Mesendoderm (in vitro differentiated cells): Measurements from ENCODE around the gene IGF2.

Source experiments
- DNase-seq: peaks from one replicate; pipeline ENCODE4 v3.0.0; 2013
- H2AK5ac ChIP-seq: 2 replicates; pipeline ENCODE4 v1.6.1; 2013; ENCODE audit warnings: low read length, inconsistent platforms
- H2BK120ac ChIP-seq: 2 replicates; pipeline ENCODE4 v1.6.1; 2013; ENCODE audit warnings: low read depth, mild to moderate bottlenecking, low read length, moderate library complexity, mixed read lengths
- H2BK15ac ChIP-seq: replicated peaks from 2 replicates; pipeline ENCODE4 v1.6.1; 2013; ENCODE audit warnings: low read depth, mild to moderate bottlenecking, moderate library complexity
- H2BK5ac ChIP-seq: 2 replicates; pipeline ENCODE4 v1.6.1; 2013; ENCODE audit warnings: low read length, inconsistent platforms
- H3K18ac ChIP-seq: 2 replicates; pipeline ENCODE4 v1.6.1; 2013; ENCODE audit warnings: mild to moderate bottlenecking, low read length, mixed read lengths
- H3K23ac ChIP-seq: one replicate; pipeline ENCODE4 v1.6.1; 2013; ENCODE audit warnings: low read length
- H3K27ac ChIP-seq: 2 replicates; pipeline ENCODE4 v1.5.1; 2013; ENCODE audit warnings: low read depth, mild to moderate bottlenecking, inconsistent platforms, low read length, moderate library complexity
- H3K27me3 ChIP-seq: 2 replicates; pipeline ENCODE4 v1.6.1; 2013; ENCODE audit warnings: low read length, control low read depth, mild to moderate bottlenecking, inconsistent platforms; ENCODE audit not compliant: insufficient read depth, poor library complexity
- H3K36me3 ChIP-seq: 2 replicates; pipeline ENCODE4 v1.6.1; 2013; ENCODE audit warnings: low read length, inconsistent platforms; ENCODE audit not compliant: control insufficient read depth, insufficient read depth
- H3K4ac ChIP-seq: one replicate; pipeline ENCODE4 v1.6.1; 2013; ENCODE audit warnings: low read depth, mild to moderate bottlenecking, low read length, moderate library complexity
- H3K4me1 ChIP-seq: 2 replicates; pipeline ENCODE4 v1.6.1; 2013; ENCODE audit warnings: low read depth, low read length, inconsistent platforms; ENCODE audit not compliant: control insufficient read depth
- H3K4me2 ChIP-seq: 2 replicates; pipeline ENCODE4 v1.6.1; 2013; ENCODE audit warnings: low read length
- H3K4me3 ChIP-seq: 2 replicates; pipeline ENCODE4 v1.5.1; 2013; ENCODE audit warnings: mild to moderate bottlenecking, low read length
- H3K56ac ChIP-seq: one replicate; pipeline ENCODE4 v1.6.1; 2013; ENCODE audit warnings: low read length
- H3K79me1 ChIP-seq: 2 replicates; pipeline ENCODE4 v1.6.1; 2013; ENCODE audit warnings: low read length, inconsistent platforms
- H3K79me2 ChIP-seq: 2 replicates; pipeline ENCODE4 v1.6.1; 2013; ENCODE audit warnings: mild to moderate bottlenecking, low read length; ENCODE audit not compliant: control insufficient read depth, insufficient read depth
- H3K9ac ChIP-seq: 2 replicates; pipeline ENCODE4 v1.6.1; 2013; ENCODE audit warnings: low read length, inconsistent platforms
- H4K5ac ChIP-seq: one replicate; pipeline ENCODE4 v1.6.1; 2013; ENCODE audit warnings: low read length
- H4K8ac ChIP-seq: one replicate; pipeline ENCODE4 v1.6.1; 2013; ENCODE audit warnings: low read depth, mild to moderate bottlenecking, control low read depth, low read length, moderate library complexity
- WGBS: extraction: QIAGEN DNeasy Blood & Tissue Kit; methylation state at CpG from one replicate; pipeline ENCODE4 v1.1.7; 2013; ENCODE audit warnings: low lambda C conversion rate, missing lambda C conversion rate; ENCODE audit not compliant: insufficient coverage; ENCODE audit errors: extremely low coverage; 5-methylcytosine and 5-hydroxymethylcytosine counted together

The IGF2 gene

DNA sequence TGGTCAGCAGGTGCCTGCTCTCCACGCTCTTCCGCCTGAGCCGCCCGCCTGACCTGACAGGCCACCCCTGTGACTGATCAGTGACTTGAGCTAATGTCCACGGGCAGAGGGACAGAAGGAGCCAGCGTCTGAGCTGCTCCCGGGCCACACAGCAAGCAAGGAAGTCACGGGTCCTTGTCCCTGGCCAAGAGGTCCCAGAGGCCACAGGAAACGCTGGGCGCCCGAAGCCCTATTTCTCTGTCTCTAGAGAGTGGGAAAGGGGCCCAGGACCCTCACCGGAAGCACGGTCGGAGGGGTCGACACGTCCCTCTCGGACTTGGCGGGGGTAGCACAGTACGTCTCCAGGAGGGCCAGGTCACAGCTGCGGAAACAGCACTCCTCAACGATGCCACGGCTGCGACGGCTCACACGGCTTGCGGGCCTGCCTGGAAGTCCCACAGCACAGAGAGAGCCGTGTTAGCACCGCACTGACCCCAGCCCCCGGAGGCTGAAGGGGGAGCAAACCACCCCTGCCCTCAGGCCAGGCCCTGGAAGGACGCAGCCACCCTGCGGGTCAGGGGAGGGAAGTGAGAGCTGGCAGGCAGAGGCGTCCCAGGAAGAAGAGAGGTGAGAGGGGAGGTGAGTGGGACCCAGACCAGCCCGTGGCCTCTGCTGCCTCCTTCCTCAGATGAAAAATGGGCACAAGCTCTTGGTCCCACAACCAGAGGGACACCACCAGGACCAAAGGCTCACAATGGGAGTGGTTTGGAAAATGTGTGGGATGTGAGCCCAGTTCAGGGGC is 5.8 kb downstream of the IGF2 start:
- Histone ChIP-seq H3K79me2 (no peaks in the 10 kb centered on the region), H2AK5ac (no peak overlapping the region), H3K4me2 (no peak overlapping the region), H3K4ac (no peak overlapping the region), H2BK15ac (no peak overlapping the region), H4K5ac (no peak overlapping the region), H3K4me3 (no peak overlapping the region), H3K36me3 (no peaks in the 10 kb centered on the region), H3K27ac (no peak overlapping the region), H3K18ac (no peak overlapping the region), H3K4me1 (no peaks in the 10 kb centered on the region), H3K56ac (no peak overlapping the region), H2BK120ac (no peak overlapping the region), H3K27me3 (peaks cover 4% of the 10 kb centered on the region), H3K23ac (no peak overlapping the region), H2BK5ac (no peak overlapping the region), H3K9ac (no peak overlapping the region), H4K8ac (no peak overlapping the region), H3K79me1 (no peaks in the 10 kb centered on the region)
- WGBS, result no CpG with 5 or more reads among the region's 33 CpGs
- DNase-seq, result no peak

DNA sequence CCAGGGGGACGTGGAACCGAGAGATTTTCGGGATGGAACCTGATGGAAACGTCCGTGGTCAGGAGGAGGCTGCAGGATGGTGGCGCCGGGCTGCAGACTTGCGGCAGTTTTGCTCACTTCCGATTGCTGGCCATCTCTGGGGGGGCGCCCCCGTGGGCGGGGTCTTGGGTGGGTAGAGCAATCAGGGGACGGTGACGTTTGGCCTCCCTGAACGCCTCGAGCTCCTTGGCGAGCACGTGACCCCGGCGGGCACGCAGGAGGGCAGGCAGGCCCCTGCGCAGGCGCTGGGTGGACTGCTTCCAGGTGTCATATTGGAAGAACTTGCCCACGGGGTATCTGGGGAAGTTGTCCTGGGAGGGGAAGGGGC is 6.3 kb downstream of the IGF2 start:
- H3K18ac ChIP-seq, result no peak overlapping the region
- no peaks in the 10 kb centered on the region for H3K27me3 ChIP-seq
- H4K5ac ChIP-seq, result no peak overlapping the region
- H3K4me1 ChIP-seq, result no peaks in the 10 kb centered on the region
- no peak overlapping the region for H3K56ac ChIP-seq
- no peaks in the 10 kb centered on the region for H3K79me1 ChIP-seq
- DNase-seq, result no peak
- no peak overlapping the region for H3K9ac ChIP-seq
- H4K8ac ChIP-seq, result no peak overlapping the region
- H3K79me2 ChIP-seq, result no peaks in the 10 kb centered on the region
- H3K23ac ChIP-seq, result no peak overlapping the region
- no peak overlapping the region for H3K27ac ChIP-seq
- H3K4me2 ChIP-seq, result no peak overlapping the region
- no CpG with 5 or more reads among the region's 24 CpGs for WGBS
- no peak overlapping the region for H2BK5ac ChIP-seq
- no peak overlapping the region for H2AK5ac ChIP-seq
- no peak overlapping the region for H2BK120ac ChIP-seq
- H3K36me3 ChIP-seq, result no peaks in the 10 kb centered on the region
- no peak overlapping the region for H3K4me3 ChIP-seq
- H2BK15ac ChIP-seq, result no peak overlapping the region
- no peak overlapping the region for H3K4ac ChIP-seq

DNA sequence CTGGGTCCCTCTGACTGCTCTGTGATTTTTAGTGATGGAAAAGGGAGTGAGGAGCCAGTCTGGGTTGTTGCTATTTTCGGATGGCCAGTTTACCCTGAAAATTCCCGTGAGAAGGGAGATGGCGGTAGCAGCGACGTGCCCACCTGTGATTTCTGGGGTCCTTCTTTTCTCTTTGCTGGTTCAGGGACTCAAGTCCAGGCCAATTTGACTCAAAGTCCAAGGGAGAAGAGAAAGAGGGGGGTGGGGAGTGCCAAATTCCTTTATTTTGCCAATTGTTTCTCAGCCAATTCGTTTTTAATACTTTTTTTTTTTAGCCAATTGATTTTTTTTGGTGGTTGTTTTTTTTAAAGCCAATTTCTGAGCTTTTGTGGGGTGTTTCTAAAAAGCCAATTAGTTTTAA is 6.9 kb downstream of the IGF2 start:
- Histone ChIP-seq H3K36me3 (no peaks in the 10 kb centered on the region), H3K79me2 (no peaks in the 10 kb centered on the region), H2BK120ac (no peak overlapping the region), H3K27me3 (no peaks in the 10 kb centered on the region), H3K56ac (no peak overlapping the region), H3K23ac (no peak overlapping the region), H3K4me2 (no peak overlapping the region), H3K4ac (no peak overlapping the region), H3K4me3 (no peak overlapping the region), H3K18ac (no peak overlapping the region), H2AK5ac (no peak overlapping the region), H3K4me1 (no peaks in the 10 kb centered on the region), H3K79me1 (no peaks in the 10 kb centered on the region), H2BK15ac (no peak overlapping the region), H2BK5ac (no peak overlapping the region), H4K5ac (no peak overlapping the region), H3K9ac (no peak overlapping the region), H4K8ac (no peak overlapping the region), H3K27ac (no peak overlapping the region)
- WGBS, result no CpG with 5 or more reads among the region's 6 CpGs
- no peak for DNase-seq

DNA sequence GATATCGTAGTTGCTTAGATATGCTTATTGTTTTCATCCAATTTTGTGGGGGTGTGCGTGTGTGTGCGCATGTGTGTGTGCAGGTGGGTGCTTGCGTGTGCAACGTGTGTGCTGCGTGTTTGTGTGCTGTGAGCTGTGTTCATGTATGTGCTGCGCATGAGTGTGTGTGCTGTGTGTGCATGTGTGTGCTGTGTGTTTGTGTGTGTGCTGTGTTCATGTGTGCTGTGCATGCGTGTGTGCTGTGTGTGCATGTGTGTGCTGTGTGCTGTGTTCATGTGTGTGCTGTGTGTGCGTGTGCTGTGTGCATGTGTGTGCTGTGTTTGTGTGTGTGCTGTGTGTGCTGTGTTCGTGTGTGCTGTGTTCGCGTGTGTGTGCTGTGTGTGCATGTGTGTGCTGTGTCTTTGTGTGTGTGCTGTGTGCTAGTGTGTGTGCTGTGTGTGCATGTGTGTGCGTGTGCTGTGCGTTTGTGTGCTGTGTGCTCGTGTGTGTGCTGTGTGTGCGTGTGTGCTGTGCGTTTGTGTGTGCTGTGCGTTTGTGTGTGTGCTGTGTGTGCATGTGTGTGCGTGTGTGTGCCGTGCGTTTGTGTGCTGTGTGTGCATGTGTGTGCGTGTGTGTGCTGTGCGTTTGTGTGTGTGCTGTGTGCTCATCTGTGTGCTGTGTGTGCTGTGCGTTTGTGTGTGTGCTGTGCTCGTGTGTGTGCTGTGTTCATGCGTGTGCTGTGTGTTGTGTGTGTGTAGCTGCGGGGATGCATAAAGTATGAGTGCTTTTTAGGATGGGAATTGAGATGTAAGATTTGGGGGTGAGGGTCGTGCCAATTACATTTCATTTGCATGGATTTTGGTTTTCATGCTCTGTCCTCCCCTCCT is 7.6 kb downstream of the IGF2 start:
- Histone ChIP-seq H3K18ac (no peak overlapping the region), H2BK120ac (no peak overlapping the region), H3K4me2 (no peak overlapping the region), H3K9ac (no peak overlapping the region), H3K56ac (no peak overlapping the region), H4K8ac (no peak overlapping the region), H3K79me2 (no peaks in the 10 kb centered on the region), H2BK15ac (no peak overlapping the region), H3K36me3 (no peaks in the 10 kb centered on the region), H2BK5ac (no peak overlapping the region), H3K4me1 (no peaks in the 10 kb centered on the region), H2AK5ac (no peak overlapping the region), H3K23ac (no peak overlapping the region), H4K5ac (no peak overlapping the region), H3K79me1 (no peaks in the 10 kb centered on the region), H3K4me3 (no peak overlapping the region), H3K4ac (no peak overlapping the region), H3K27ac (no peak overlapping the region), H3K27me3 (no peaks in the 10 kb centered on the region)
- WGBS, result no CpG with 5 or more reads among the region's 28 CpGs
- no peak for DNase-seq

DNA sequence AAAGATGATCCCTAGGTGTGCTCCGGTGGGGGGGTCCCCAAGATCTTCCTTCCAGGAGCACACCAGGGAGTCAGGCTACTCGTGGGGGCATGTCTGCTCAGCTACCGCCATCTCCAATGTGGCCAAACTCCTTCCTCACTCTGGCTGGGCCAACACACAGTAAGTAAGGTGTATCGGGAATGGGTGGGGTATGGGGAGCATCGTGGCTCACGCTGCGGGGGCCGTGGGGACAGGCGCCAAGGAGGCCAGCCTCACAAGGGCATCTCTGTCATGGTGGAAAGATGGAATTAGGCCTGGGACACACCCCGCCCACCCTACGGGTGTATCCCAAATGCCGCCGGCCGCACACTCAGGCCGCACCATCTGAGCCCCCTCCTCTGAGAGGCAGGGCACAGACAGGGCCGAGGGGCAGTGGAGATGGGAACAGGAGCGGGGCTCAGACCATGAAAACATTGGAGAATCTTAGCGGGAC is 8.3 kb downstream of the IGF2 start:
- Histone ChIP-seq H3K9ac (no peak overlapping the region), H4K8ac (no peak overlapping the region), H3K4me2 (no peak overlapping the region)

More for the DNA sequence above, 8.3 kb downstream of the IGF2 start:
- Histone ChIP-seq H3K27me3 (no peaks in the 10 kb centered on the region), H3K36me3 (no peaks in the 10 kb centered on the region), H3K56ac (no peak overlapping the region), H3K79me2 (no peaks in the 10 kb centered on the region), H2AK5ac (no peak overlapping the region), H3K27ac (no peak overlapping the region), H3K4ac (no peak overlapping the region), H3K18ac (no peak overlapping the region), H4K5ac (no peak overlapping the region), H3K4me1 (no peaks in the 10 kb centered on the region), H2BK15ac (no peak overlapping the region), H2BK120ac (no peak overlapping the region), H2BK5ac (no peak overlapping the region), H3K79me1 (no peaks in the 10 kb centered on the region), H3K23ac (no peak overlapping the region), H3K4me3 (no peak overlapping the region)
- WGBS, result no CpG with 5 or more reads among the region's 18 CpGs
- DNase-seq, result no peak
